Fibroblast of skin of scalp (primary cell): ENCODE data around the gene HOXD9. TPM values are rescaled to one million over a fixed set of nuclear protein-coding genes. Genes with fewer than 3 reads are reported as not detected.

Source experiments
- DNase-seq: peaks from one replicate; pipeline ENCODE4 v3.0.0-alpha.2; 2013
- polyA plus RNA-seq, 2 experiments: library from polyadenylated mRNA; unstranded; fragments of 120-200 nt; gene quantifications; one replicate each; pipeline ENCODE4 v1.2.1, GENCODE V29; 2013; ENCODE audit not compliant: insufficient read length in 2 of 2

HOXD9 gene
- polyA plus RNA-seq (2013, experiment 1 of 2; ENCODE audit: insufficient read length): 3.1 TPM
- polyA plus RNA-seq (2013, experiment 2 of 2; ENCODE audit: insufficient read length): 4.0 TPM

GRCh38 chr2:176122683-176123410 lies at the start of gene HOXD9:
Gene HOXD9, plus strand, starts transcription at chr2:176122719. Its CDS starts 50 bp downstream, at chr2:176122769.
- DNase-seq: peak; percentile 84

GRCh38 chr2:176072951-176073904 lies 49.3 kb upstream of the HOXD9 start:
- DNase-seq: no peak

- DNase-seq: no peak
Measured at GRCh38 chr2:176074919-176075425, 47.5 kb upstream of the HOXD9 start.

GRCh38 chr2:176075481-176075880 lies 47.0 kb upstream of the HOXD9 start:
- no peak for DNase-seq

GRCh38 chr2:176076063-176076462 lies 46.5 kb upstream of the HOXD9 start:
- no peak for DNase-seq

- DNase-seq: no peak
Measured at GRCh38 chr2:176076796-176077195, 45.7 kb upstream of the HOXD9 start.

GRCh38 chr2:176078541-176079284 lies 43.8 kb upstream of the HOXD9 start:
- DNase-seq: no peak

- DNase-seq: no peak
Measured at GRCh38 chr2:176079285-176079830, 43.2 kb upstream of the HOXD9 start.

- DNase-seq: peak; percentile 58
Measured at GRCh38 chr2:176079831-176080539, 42.5 kb upstream of the HOXD9 start.

- DNase-seq: no peak
Measured at GRCh38 chr2:176080540-176081375, 41.8 kb upstream of the HOXD9 start.

GRCh38 chr2:176081376-176081836 lies 41.1 kb upstream of the HOXD9 start:
- no peak for DNase-seq

GRCh38 chr2:176081837-176082524 lies 40.5 kb upstream of the HOXD9 start:
- no peak for DNase-seq

- DNase-seq: no peak
Measured at GRCh38 chr2:176082525-176082823, 40.0 kb upstream of the HOXD9 start.

- no peak for DNase-seq
Measured at GRCh38 chr2:176082824-176083751, 39.4 kb upstream of the HOXD9 start.

- no peak for DNase-seq
Measured at GRCh38 chr2:176083796-176084261, 38.7 kb upstream of the HOXD9 start, which contains the start of gene EVX2. Gene EVX2, minus strand, starts transcription at chr2:176083962. Its CDS starts 186 bp downstream, at chr2:176083776.

GRCh38 chr2:176084611-176085119 lies 37.9 kb upstream of the HOXD9 start:
- no peak for DNase-seq

GRCh38 chr2:176085120-176085788 lies 37.3 kb upstream of the HOXD9 start:
- DNase-seq: no peak
